ENCODE results near the gene TAF1B.
"Not testable (repeated sequence)": the region's sequence is repeated elsewhere in the genome, so short reads cannot be mapped to it uniquely, and the experiment has no call there.

TAF1B gene

GRCh38 chr2:9837451-9837850 lies 5.8 kb upstream of the TAF1B start:
- Histone ChIP-seq H3K9ac (ENCODE audit: low read depth, low read length) (no peak overlapping the region), H3K36me3 (ENCODE audit: control insufficient read depth, insufficient read depth, low read length) (no peaks in the 10 kb centered on the region), H3K9me3 (ENCODE audit: control insufficient read depth, insufficient read depth, low read length) (no peaks in the 10 kb centered on the region), H3K4me3 (ENCODE audit: low read depth, low read length) (no peak overlapping the region), H3K27me3 (ENCODE audit: control insufficient read depth, insufficient read depth, low read length) (no peaks in the 10 kb centered on the region), H3K4me1 (ENCODE audit: control insufficient read depth, insufficient read depth, low read length) (no peaks in the 10 kb centered on the region)

GRCh38 chr2:9838391-9838790 lies 4.9 kb upstream of the TAF1B start:
- Histone ChIP-seq H3K9me3 (ENCODE audit: control insufficient read depth, insufficient read depth, low read length) (no peaks in the 10 kb centered on the region), H3K9ac (ENCODE audit: low read depth, low read length) (no peak overlapping the region), H3K27me3 (ENCODE audit: control insufficient read depth, insufficient read depth, low read length) (no peaks in the 10 kb centered on the region), H3K4me3 (ENCODE audit: low read depth, low read length) (no peak overlapping the region), H3K4me1 (ENCODE audit: control insufficient read depth, insufficient read depth, low read length) (no peaks in the 10 kb centered on the region), H3K36me3 (ENCODE audit: control insufficient read depth, insufficient read depth, low read length) (no peaks in the 10 kb centered on the region)

GRCh38 chr2:9842487-9843228 lies 616 bp upstream of the TAF1B start:
- Histone ChIP-seq H3K9ac (ENCODE audit: low read depth, low read length) (no peak overlapping the region), H3K27me3 (ENCODE audit: control insufficient read depth, insufficient read depth, low read length) (no peaks in the 10 kb centered on the region), H3K4me3 (ENCODE audit: low read depth, low read length) (peak overlapping the region; percentile 75), H3K36me3 (ENCODE audit: control insufficient read depth, insufficient read depth, low read length) (peaks cover 5% of the 10 kb centered on the region), H3K9me3 (ENCODE audit: control insufficient read depth, insufficient read depth, low read length) (no peaks in the 10 kb centered on the region), H3K4me1 (ENCODE audit: control insufficient read depth, insufficient read depth, low read length) (no peaks in the 10 kb centered on the region)

GRCh38 chr2:9844036-9844483 lies 786 bp downstream of the TAF1B start:
- H3K9ac ChIP-seq (ENCODE audit: low read depth, low read length), result peak overlapping the region; percentile 42

GRCh38 chr2:9844576-9844975 lies 1.3 kb downstream of the TAF1B start:
- peak overlapping the region; percentile 75 for H3K4me3 ChIP-seq (ENCODE audit: low read depth, low read length)
- no peaks in the 10 kb centered on the region for H3K27me3 ChIP-seq (ENCODE audit: control insufficient read depth, insufficient read depth, low read length)
- no peaks in the 10 kb centered on the region for H3K4me1 ChIP-seq (ENCODE audit: control insufficient read depth, insufficient read depth, low read length)
- H3K36me3 ChIP-seq (ENCODE audit: control insufficient read depth, insufficient read depth, low read length), result peaks cover 5% of the 10 kb centered on the region
- H3K9me3 ChIP-seq (ENCODE audit: control insufficient read depth, insufficient read depth, low read length), result no peaks in the 10 kb centered on the region
- H3K9ac ChIP-seq (ENCODE audit: low read depth, low read length), result no peak overlapping the region

More at GRCh38 chr2:9844036-9844483, 786 bp downstream of the TAF1B start:
- no peaks in the 10 kb centered on the region for H3K4me1 ChIP-seq (ENCODE audit: control insufficient read depth, insufficient read depth, low read length)
- peaks cover 5% of the 10 kb centered on the region for H3K36me3 ChIP-seq (ENCODE audit: control insufficient read depth, insufficient read depth, low read length)
- peak overlapping the region; percentile 75 for H3K4me3 ChIP-seq (ENCODE audit: low read depth, low read length)
- no peaks in the 10 kb centered on the region for H3K9me3 ChIP-seq (ENCODE audit: control insufficient read depth, insufficient read depth, low read length)
- no peaks in the 10 kb centered on the region for H3K27me3 ChIP-seq (ENCODE audit: control insufficient read depth, insufficient read depth, low read length)

DNA sequence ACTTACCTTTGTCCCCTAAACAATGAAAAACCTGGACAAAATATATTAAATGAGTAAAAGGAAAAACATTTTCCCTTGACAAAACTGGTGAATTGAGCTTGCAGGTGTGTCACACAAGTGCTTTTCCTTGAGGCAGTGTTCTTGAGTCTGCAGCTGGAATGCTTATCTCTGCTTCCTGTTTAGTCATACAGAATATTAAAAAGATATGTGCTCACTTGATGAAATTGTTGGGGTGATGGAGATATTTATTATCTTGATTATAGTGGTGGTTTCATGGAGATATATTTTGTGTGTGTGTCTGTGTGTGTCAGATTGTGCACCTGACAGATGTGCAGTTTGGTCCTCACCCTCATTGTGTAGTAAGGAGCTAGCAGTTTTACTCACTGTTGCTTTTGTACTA lies 3.3 kb downstream of the TAF1B start:
- H3K9ac ChIP-seq (ENCODE audit: low read depth, low read length), result no peak overlapping the region
- no peaks in the 10 kb centered on the region for H3K4me1 ChIP-seq (ENCODE audit: control insufficient read depth, insufficient read depth, low read length)
- H3K4me3 ChIP-seq (ENCODE audit: low read depth, low read length), result no peak overlapping the region
- peaks cover 5% of the 10 kb centered on the region for H3K36me3 ChIP-seq (ENCODE audit: control insufficient read depth, insufficient read depth, low read length)
- H3K27me3 ChIP-seq (ENCODE audit: control insufficient read depth, insufficient read depth, low read length), result no peaks in the 10 kb centered on the region
- no peaks in the 10 kb centered on the region for H3K9me3 ChIP-seq (ENCODE audit: control insufficient read depth, insufficient read depth, low read length)

DNA sequence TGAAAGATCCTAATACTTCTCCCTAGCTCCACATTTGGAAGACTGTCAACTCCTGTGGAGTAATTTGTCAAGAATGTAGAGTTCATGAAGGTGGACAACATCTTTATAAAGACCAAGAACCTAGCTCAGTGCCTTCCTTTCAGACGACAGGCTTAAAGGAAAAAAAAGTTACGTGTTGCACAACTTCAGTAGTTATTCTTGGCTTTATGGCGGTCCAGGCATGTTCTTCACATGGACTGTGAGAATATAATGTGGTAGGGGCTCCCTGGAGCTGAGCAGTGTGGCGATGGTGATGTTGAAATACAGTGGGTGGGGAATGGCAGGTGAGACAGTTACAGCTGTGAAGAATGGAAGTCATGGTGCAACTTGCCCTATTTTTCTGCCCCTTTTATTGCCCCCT lies 3.9 kb downstream of the TAF1B start:
- no peaks in the 10 kb centered on the region for H3K27me3 ChIP-seq (ENCODE audit: control insufficient read depth, insufficient read depth, low read length)
- H3K4me3 ChIP-seq (ENCODE audit: low read depth, low read length), result no peak overlapping the region
- H3K4me1 ChIP-seq (ENCODE audit: control insufficient read depth, insufficient read depth, low read length), result no peaks in the 10 kb centered on the region
- H3K9ac ChIP-seq (ENCODE audit: low read depth, low read length), result no peak overlapping the region
- H3K36me3 ChIP-seq (ENCODE audit: control insufficient read depth, insufficient read depth, low read length), result peaks cover 8% of the 10 kb centered on the region
- no peaks in the 10 kb centered on the region for H3K9me3 ChIP-seq (ENCODE audit: control insufficient read depth, insufficient read depth, low read length)

GRCh38 chr2:9852881-9853280 lies 9.6 kb downstream of the TAF1B start:
- H3K4me3 ChIP-seq (ENCODE audit: low read depth, low read length), result no peak overlapping the region
- H3K9me3 ChIP-seq (ENCODE audit: control insufficient read depth, insufficient read depth, low read length), result peaks cover 8% of the 10 kb centered on the region
- H3K27me3 ChIP-seq (ENCODE audit: control insufficient read depth, insufficient read depth, low read length), result no peaks in the 10 kb centered on the region
- no peaks in the 10 kb centered on the region for H3K4me1 ChIP-seq (ENCODE audit: control insufficient read depth, insufficient read depth, low read length)
- no peak overlapping the region for H3K9ac ChIP-seq (ENCODE audit: low read depth, low read length)
- peaks cover 33% of the 10 kb centered on the region for H3K36me3 ChIP-seq (ENCODE audit: control insufficient read depth, insufficient read depth, low read length)

- H3K9ac ChIP-seq (ENCODE audit: low read depth, low read length), result no peak overlapping the region
- no peaks in the 10 kb centered on the region for H3K4me1 ChIP-seq (ENCODE audit: control insufficient read depth, insufficient read depth, low read length)
- H3K4me3 ChIP-seq (ENCODE audit: low read depth, low read length), result no peak overlapping the region
- peaks cover 33% of the 10 kb centered on the region for H3K9me3 ChIP-seq (ENCODE audit: control insufficient read depth, insufficient read depth, low read length)
- H3K36me3 ChIP-seq (ENCODE audit: control insufficient read depth, insufficient read depth, low read length), result peaks cover 50% of the 10 kb centered on the region
- no peaks in the 10 kb centered on the region for H3K27me3 ChIP-seq (ENCODE audit: control insufficient read depth, insufficient read depth, low read length)
Measured at GRCh38 chr2:9857814-9858729, 14.8 kb downstream of the TAF1B start.

GRCh38 chr2:9858730-9859068 lies 15.4 kb downstream of the TAF1B start:
- Histone ChIP-seq H3K36me3 (ENCODE audit: control insufficient read depth, insufficient read depth, low read length) (peaks cover 49% of the 10 kb centered on the region), H3K9me3 (ENCODE audit: control insufficient read depth, insufficient read depth, low read length) (peaks cover 33% of the 10 kb centered on the region), H3K9ac (ENCODE audit: low read depth, low read length) (no peak overlapping the region)

DNA sequence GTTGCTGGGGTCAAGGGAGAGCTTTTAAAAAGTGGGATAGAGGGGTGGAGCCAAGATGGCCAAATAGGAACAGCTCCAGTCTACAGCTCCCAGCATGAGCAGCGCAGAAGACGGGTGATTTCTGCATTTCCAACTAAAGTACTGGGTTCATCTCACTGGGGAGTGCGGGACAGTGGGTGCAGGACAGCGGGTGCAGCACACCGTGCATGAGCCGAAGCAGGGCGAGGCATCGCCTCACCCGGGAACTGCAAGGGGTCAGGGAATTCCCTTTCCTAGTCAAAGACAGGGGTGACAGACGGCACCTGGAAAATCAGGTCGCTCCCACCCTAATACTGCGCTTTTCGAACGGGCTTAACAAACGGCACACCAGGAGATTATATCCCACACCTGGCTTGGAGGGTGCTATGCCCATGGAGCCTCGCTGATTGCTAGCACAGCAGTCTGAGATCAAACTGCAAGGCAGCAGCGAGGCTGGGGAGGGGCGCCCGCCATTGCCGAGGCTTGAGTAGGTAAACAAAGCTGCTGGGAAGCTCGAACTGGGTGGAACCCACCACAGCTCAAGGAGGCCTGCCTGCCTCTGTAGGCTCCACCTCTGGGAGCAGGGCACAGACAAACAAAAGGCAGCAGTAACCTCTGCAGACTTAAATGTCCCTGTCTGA lies 17.8 kb downstream of the TAF1B start:
- H3K9ac ChIP-seq (ENCODE audit: low read depth, low read length); H3K4me1 ChIP-seq (ENCODE audit: control insufficient read depth, insufficient read depth, low read length); H3K4me3 ChIP-seq (ENCODE audit: low read depth, low read length); H3K27me3 ChIP-seq (ENCODE audit: control insufficient read depth, insufficient read depth, low read length): not testable (repeated sequence)
- Histone ChIP-seq H3K9me3 (ENCODE audit: control insufficient read depth, insufficient read depth, low read length) (peaks cover 33% of the 10 kb centered on the region), H3K36me3 (ENCODE audit: control insufficient read depth, insufficient read depth, low read length) (peaks cover 29% of the 10 kb centered on the region)

More at GRCh38 chr2:9858730-9859068, 15.4 kb downstream of the TAF1B start:
- Histone ChIP-seq H3K4me3 (ENCODE audit: low read depth, low read length) (no peak overlapping the region), H3K27me3 (ENCODE audit: control insufficient read depth, insufficient read depth, low read length) (no peaks in the 10 kb centered on the region), H3K4me1 (ENCODE audit: control insufficient read depth, insufficient read depth, low read length) (no peaks in the 10 kb centered on the region)

Data from iPS-15b (cell line).